Adrenal gland (tissue), 5 donors: ENCODE results near the gene BTBD7.

ENCODE experiments used
- POLR2A ChIP-seq, 2 donors: fragments of 450-650 bp; IDR thresholded peaks; one replicate each; pipeline ENCODE4 v1.6.1; 2017; ENCODE audit warnings: antibody characterized with exemption in 2 of 2, mild to moderate bottlenecking in 2 of 2, moderate library complexity in 1 of 2
- TF ChIP-seq, protein P1 (sequence below), 6 experiments: fragments of 450-650 bp in 4 of 6; fragments of 200-600 bp in 2 of 6; sonication (generic) in 1 of 6; IDR thresholded peaks; 1 replicate in 5 of 6; 2 replicates in 1 of 6; pipeline versions ENCODE4 v1.5.1 to v1.8.0; 2016 to 2021; ENCODE audit warnings: antibody characterized with exemption in 6 of 6, mild to moderate bottlenecking in 2 of 6, moderate library complexity in 1 of 6
- donor health status: DM: no; HTN: no; CAD: no.

DNA sequence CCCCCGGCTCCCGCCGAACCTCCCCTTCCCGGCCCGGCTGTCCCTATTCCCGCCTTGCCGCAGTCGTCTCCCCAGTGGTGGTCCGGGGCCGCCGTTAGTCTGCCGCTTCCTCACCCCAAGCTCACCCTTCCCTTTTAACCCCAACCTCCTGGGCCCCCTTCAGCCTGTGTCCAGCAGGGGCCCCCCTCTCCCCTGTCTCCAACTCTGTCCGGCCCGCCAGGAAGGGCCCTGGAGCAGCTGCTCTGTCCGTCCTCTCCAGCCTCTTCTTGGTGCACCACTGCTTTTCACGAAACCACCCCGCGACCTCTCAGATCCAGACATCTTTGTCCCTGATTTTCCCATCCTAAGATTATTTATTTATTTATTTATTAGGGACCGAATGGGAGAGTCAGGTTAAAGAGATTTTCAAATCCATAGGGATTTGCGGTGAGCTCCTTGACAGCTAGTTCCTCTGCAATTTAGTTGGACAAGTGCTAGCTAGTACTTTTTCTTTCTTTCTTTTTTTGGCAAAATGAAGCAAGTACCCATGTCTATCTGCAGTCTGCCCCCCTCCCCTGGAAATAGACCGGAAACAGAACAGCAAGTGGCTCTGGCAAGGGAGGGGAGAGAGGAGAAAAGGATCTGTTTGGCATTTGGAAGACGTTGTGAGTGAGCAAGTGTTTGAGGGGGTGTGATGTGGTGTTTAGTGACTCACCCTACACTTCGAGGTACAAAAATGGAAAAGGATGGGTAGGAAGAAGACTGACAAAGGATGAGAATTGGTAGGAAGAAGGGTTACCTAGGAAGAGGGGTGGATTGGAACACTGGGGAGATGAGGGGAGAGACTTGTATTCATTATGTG is 125.1 kb downstream of the BTBD7 start:
- TF ChIP-seq, protein P1, sequence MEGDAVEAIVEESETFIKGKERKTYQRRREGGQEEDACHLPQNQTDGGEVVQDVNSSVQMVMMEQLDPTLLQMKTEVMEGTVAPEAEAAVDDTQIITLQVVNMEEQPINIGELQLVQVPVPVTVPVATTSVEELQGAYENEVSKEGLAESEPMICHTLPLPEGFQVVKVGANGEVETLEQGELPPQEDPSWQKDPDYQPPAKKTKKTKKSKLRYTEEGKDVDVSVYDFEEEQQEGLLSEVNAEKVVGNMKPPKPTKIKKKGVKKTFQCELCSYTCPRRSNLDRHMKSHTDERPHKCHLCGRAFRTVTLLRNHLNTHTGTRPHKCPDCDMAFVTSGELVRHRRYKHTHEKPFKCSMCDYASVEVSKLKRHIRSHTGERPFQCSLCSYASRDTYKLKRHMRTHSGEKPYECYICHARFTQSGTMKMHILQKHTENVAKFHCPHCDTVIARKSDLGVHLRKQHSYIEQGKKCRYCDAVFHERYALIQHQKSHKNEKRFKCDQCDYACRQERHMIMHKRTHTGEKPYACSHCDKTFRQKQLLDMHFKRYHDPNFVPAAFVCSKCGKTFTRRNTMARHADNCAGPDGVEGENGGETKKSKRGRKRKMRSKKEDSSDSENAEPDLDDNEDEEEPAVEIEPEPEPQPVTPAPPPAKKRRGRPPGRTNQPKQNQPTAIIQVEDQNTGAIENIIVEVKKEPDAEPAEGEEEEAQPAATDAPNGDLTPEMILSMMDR (IDR thresholded peaks at IDR 0.05): peak in 3 of 6 experiments; percentile 13 to 34 (median 30)
- TF ChIP-seq POLR2A (IDR thresholded peaks at IDR 0.05): no peak
